ENCODE results near the gene SNAPC3. TPM values are rescaled to one million over a fixed set of nuclear protein-coding genes. Genes with fewer than 3 reads are reported as not detected.

The SNAPC3 gene
- 10 to 100 TPM; 27.7 to 45.8 (median 34.4) TPM for total RNA-seq
- 10 to 100 TPM in 2 of 3 donors, 1 to 10 TPM in 1; 6.4 to 13.5 (median 10.2) TPM for polyA plus RNA-seq
- long read RNA-seq, donor 1, partial matches to known transcripts, result 5 of 8 reads
- long read RNA-seq, donor 1, other reads (novel, unspliced or antisense), result 0 of 8 reads
- long read RNA-seq, donor 2, full-length matches to known transcripts, result 3 of 90 reads
- long read RNA-seq, donor 2, partial matches to known transcripts, result 87 of 90 reads
- long read RNA-seq, donor 2, other reads (novel, unspliced or antisense), result 0 of 90 reads

DNA sequence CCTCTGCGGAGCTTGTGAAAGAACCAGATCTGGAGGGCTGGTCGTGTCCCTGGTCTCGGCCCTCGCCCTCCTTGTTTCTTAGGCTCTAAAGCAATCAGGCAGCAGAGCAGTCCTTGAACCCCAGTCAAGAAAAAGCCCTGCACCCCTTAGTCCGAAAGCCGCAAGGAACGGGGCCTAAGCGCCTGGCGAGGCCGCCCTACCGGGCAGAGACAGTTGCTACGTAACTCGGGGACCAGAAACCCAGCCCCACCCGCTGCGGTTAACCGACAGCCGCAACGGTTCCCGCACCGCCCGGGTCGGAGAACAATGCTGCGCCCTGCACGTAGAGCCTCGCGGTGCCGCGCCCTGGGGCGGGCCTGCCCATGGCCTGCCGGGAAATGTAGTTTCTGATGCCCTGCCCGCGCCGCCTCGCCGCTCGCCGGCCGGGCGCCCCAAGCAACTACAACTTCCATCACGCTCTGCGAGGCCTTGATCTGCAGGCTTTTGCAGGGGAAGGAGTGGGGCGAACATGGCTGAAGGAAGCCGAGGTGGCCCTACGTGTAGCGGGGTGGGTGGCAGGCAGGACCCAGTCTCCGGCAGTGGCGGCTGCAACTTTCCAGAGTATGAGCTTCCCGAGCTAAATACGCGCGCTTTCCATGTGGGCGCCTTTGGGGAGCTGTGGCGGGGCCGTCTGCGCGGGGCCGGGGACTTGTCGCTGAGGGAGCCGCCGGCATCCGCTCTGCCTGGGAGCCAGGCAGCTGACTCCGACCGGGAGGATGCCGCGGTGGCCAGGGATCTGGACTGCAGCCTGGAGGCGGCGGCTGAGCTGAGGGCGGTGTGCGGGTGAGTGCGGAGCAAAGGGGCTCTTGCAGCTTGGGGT is at the start of gene SNAPC3:
Gene SNAPC3 (plus strand): TSS at position 505 of the 859 bp plus-strand sequence. CDS start 4 bp downstream, at position 509.
- Histone ChIP-seq H3K4me1 (peaks cover 28 to 57% (median 45%) of the 10 kb centered on the region in 6 donors), H3K27me3 (replicated peaks in 1 of 7) (no peaks in the 10 kb centered on the region), H3K4me3 (peak within 1 kb of the TSS; percentile 83 to 98 (median 91)), H3K36me3 (peaks cover 0 to 31% (median 15%) of the 10 kb centered on the region in 6 donors), H3K27ac (peak within 1 kb of the TSS; percentile 84 to 91 (median 88)), H3K9me3 (no peaks in the 10 kb centered on the region)
- WGBS, 5 donors, result 0 to 1% (median 0%) methylated on average over 36 to 70 of the region's 70 CpGs
- peak; percentile 99 for DNase-seq
- intact Hi-C loops (cut with DNase I; ENCODE audit: low total_unique reads), result loop anchor here (10.0 kb wide), 2 partner anchors 82 to 118 kb away; partner anchors contain the start of gene TTC39B
- TF ChIP-seq POLR2A (IDR thresholded peaks at IDR 0.05), result peak in 2 of 3 donors; percentile 20 to 67
- TF ChIP-seq POLR2AphosphoS5 (IDR thresholded peaks at IDR 0.05), result peak; percentile 90 to 96 (median 93)
- TF ChIP-seq, protein P1, sequence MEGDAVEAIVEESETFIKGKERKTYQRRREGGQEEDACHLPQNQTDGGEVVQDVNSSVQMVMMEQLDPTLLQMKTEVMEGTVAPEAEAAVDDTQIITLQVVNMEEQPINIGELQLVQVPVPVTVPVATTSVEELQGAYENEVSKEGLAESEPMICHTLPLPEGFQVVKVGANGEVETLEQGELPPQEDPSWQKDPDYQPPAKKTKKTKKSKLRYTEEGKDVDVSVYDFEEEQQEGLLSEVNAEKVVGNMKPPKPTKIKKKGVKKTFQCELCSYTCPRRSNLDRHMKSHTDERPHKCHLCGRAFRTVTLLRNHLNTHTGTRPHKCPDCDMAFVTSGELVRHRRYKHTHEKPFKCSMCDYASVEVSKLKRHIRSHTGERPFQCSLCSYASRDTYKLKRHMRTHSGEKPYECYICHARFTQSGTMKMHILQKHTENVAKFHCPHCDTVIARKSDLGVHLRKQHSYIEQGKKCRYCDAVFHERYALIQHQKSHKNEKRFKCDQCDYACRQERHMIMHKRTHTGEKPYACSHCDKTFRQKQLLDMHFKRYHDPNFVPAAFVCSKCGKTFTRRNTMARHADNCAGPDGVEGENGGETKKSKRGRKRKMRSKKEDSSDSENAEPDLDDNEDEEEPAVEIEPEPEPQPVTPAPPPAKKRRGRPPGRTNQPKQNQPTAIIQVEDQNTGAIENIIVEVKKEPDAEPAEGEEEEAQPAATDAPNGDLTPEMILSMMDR (IDR thresholded peaks at IDR 0.05 in 8 of 11, conservative IDR thresholded peaks at IDR 0.05 in 3 of 11), result peak in 9 of 11 experiments; percentile 3 to 47 (median 34)

DNA sequence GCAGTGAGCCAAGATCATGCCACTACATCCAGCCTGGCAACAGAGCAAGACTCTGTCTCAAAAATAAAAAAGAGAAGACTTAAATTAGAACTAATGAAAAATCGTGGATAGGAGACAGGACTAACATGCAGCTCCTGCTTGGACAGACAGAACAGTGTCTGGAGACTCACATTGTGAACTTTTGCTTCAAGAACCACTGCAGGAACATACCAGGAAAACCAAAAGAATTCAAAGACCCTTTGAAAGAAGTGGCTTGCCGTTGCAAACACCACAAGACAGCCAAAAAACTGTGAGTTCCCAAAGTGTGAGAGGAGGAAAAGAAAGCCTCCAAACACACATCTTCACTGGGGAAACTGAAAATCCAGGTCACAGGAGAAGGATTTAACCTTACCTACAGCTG is 48.8 kb upstream of the SNAPC3 start:
- WGBS, 5 donors, result 54 to 82% (median 71%) methylated on average over 2 of the region's 2 CpGs
- H3K4me3 ChIP-seq, result no peak overlapping the region
- H3K36me3 ChIP-seq, result no peaks in the 10 kb centered on the region
- H3K4me1 ChIP-seq, result no peaks in the 10 kb centered on the region
- TF ChIP-seq, protein P1 (IDR thresholded peaks at IDR 0.05 in 8 of 11, conservative IDR thresholded peaks at IDR 0.05 in 3 of 11), result no peak
- TF ChIP-seq POLR2A (IDR thresholded peaks at IDR 0.05), result no peak
- no peak for TF ChIP-seq POLR2AphosphoS5 (IDR thresholded peaks at IDR 0.05)
- no peak for DNase-seq
- peaks cover 0 to 4% (median 0%) of the 10 kb centered on the region in 8 donors for H3K9me3 ChIP-seq
- intact Hi-C loops (cut with DNase I; ENCODE audit: low total_unique reads), result no loop called here
- H3K27me3 ChIP-seq (replicated peaks in 1 of 7), result no peaks in the 10 kb centered on the region
- no peak overlapping the region for H3K27ac ChIP-seq

GRCh38 chr9:15374310-15374709 is 48.4 kb upstream of the SNAPC3 start:
- TF ChIP-seq, protein P1 (IDR thresholded peaks at IDR 0.05 in 8 of 11, conservative IDR thresholded peaks at IDR 0.05 in 3 of 11), result no peak
- TF ChIP-seq POLR2AphosphoS5 (IDR thresholded peaks at IDR 0.05) (no peak), POLR2A (IDR thresholded peaks at IDR 0.05) (no peak)
- WGBS, 5 donors, result 63 to 80% (median 72%) methylated on average over 4 of the region's 4 CpGs
- H3K27ac ChIP-seq, result no peak overlapping the region
- no peaks in the 10 kb centered on the region for H3K4me1 ChIP-seq
- H3K4me3 ChIP-seq, result no peak overlapping the region
- H3K27me3 ChIP-seq (replicated peaks in 1 of 7), result no peaks in the 10 kb centered on the region
- DNase-seq, result no peak
- intact Hi-C loops (cut with DNase I; ENCODE audit: low total_unique reads), result no loop called here
- H3K9me3 ChIP-seq, result peaks cover 0 to 4% (median 0%) of the 10 kb centered on the region in 8 donors
- no peaks in the 10 kb centered on the region for H3K36me3 ChIP-seq
